ENCODE data around the gene ARHGEF7. TPM values are rescaled to one million over a fixed set of nuclear protein-coding genes. Genes with fewer than 3 reads are reported as not detected.

The ARHGEF7 gene
- total RNA-seq, 5 donors from 2014 or later (not counting 1 experiment from before 2014, with no cell fraction given): 68.0 to 85.8 (median 83.7) TPM

Other genes with a start within 250 kb of the ARHGEF7 start
- 100 to 1,000 TPM in 3 of 5 donors, 10 to 100 TPM in 2; 93.7 to 133 (median 104) TPM for gene ANKRD10, start 200.2 kb upstream of the ARHGEF7 start, total RNA-seq
- gene TEX29, start 205.3 kb downstream of the ARHGEF7 start, total RNA-seq: under 1 TPM in 3 of 5 donors, not detected in 2; 0.36 to 0.76 (median 0.70) TPM